Motor neuron (in vitro differentiated cells): ENCODE results near the gene C9orf40. TPM values are rescaled to one million over a fixed set of nuclear protein-coding genes. Genes with fewer than 3 reads are reported as not detected.
A peak's percentile ranks its signal among the peaks of the same experiment; 100 is the strongest.

Source experiments
- ATAC-seq, 8 experiments: fragments of 200-7000 bp; cut with Tn5 transposase; replicated peaks in 6 of 8; 2 replicates each; pipeline ENCODE4 v1.8.0; 2021; ENCODE audit warnings: mild to moderate bottlenecking in 8 of 8, moderate library complexity in 8 of 8
- H3K27ac ChIP-seq, 2 donors: fragments of 250-450 bp; sonication (Bioruptor Pico); 2 replicates each; pipeline ENCODE4 v1.9.0; 2021; ENCODE audit warnings: antibody characterized with exemption in 2 of 2, mild to moderate bottlenecking in 2 of 2, moderate library complexity in 1 of 2
- H3K4me1 ChIP-seq, 2 donors: fragments of 250-450 bp; sonication (Bioruptor Pico); replicated peaks in 1 of 2; 2 replicates each; pipeline ENCODE4 v1.6.1; 2021; ENCODE audit warnings: antibody characterized with exemption in 2 of 2, mild to moderate bottlenecking in 2 of 2, moderate library complexity in 1 of 2
- H3K4me3 ChIP-seq, 5 donors: fragments of 250-450 bp; sonication (Bioruptor Pico); 2 replicates each; pipeline ENCODE4 v1.9.0; 2021; ENCODE audit warnings: antibody characterized with exemption in 5 of 5, mild to moderate bottlenecking in 5 of 5, moderate library complexity in 4 of 5
- WGBS, 10 experiments: fragments of 450-650 bp; shearing (Covaris generic); methylation state at CpG; one replicate each; pipeline ENCODE4 v1.0.0; 2022; 5-methylcytosine and 5-hydroxymethylcytosine counted together
- in situ Hi-C, 9 experiments: fragments of 400-800 bp; cut with MboI; loops; one replicate each; pipeline ENCODE4 v1.15.0; 2021; ENCODE audit warnings: low sequenced_read_pairs in 9 of 9, low pct_unique_long_range_greater_than_20kb in 2 of 9; ENCODE audit not compliant: unreplicated experiment in 9 of 9
- total RNA-seq, 8 experiments: library from RNA; unstranded; fragments of 300-600 nt; gene quantifications; 2 replicates each; pipeline versions ENCODE4 v1.2.3 to v1.2.4, GENCODE V29; 2022

C9orf40 gene
- total RNA-seq, 8 experiments from 2014 or later, result 4.0 to 13.1 (median 8.0) TPM

GRCh38 chr9:74960561-74960960 is 7.8 kb upstream of the C9orf40 start:
- Histone ChIP-seq H3K4me3 (no peak overlapping the region), H3K27ac (no peak overlapping the region), H3K4me1 (no peaks in the 10 kb centered on the region)
- WGBS, 10 experiments, result 0 to 81% (median 31%) methylated on average over 1 to 2 of the region's 2 CpGs; no CpG with 5 or more reads in 4 of the 10 experiments
- ATAC-seq, result peak in 2 of 8 experiments; percentile 95 to 96
- in situ Hi-C loops, result no loop called here

GRCh38 chr9:74958587-74958986 is 5.9 kb upstream of the C9orf40 start:
- in situ Hi-C loops, result no loop called here
- peak in 1 of 8 experiments; percentile 42 for ATAC-seq
- Histone ChIP-seq H3K27ac (no peak overlapping the region), H3K4me3 (no peak overlapping the region), H3K4me1 (no peaks in the 10 kb centered on the region)

- H3K27ac ChIP-seq, result no peak overlapping the region
Observed at GRCh38 chr9:74953235-74953751, 581 bp upstream of the C9orf40 start.

DNA sequence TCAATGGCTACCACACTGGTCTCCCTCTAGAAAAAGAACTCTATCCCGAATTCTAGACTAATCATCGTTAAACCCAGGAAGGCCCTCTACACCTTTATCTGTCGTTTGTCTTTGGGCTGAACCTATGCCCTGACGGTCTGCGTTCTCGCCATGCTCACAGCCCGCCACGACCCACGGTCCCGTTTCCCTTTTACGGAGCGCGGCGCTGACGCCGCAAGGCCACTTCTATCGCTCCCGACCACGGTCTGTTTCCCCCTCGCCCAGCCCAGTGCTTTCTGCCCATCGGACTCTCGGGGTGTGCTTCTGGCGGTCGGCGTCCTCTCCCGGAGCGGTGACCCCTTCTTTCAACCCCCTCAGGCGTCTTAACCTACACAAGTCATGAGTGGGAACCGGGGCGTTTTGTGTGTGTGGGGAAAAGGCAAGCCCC is 974 bp downstream of the C9orf40 start:
- peak; percentile 12 to 59 (median 48) for ATAC-seq
- in situ Hi-C loops, result no loop called here
- Histone ChIP-seq H3K4me1 (peaks cover 2 to 4% of the 10 kb centered on the region in 2 donors), H3K4me3 (peak overlapping the region; percentile 81 to 95 (median 88)), H3K27ac (peak overlapping the region; percentile 73 to 88)
- 0 to 17% (median 0%) methylated on average over 2 to 17 of the region's 30 CpGs; no CpG with 5 or more reads in 3 of the 10 experiments for WGBS, 10 experiments

More at GRCh38 chr9:74953235-74953751, 581 bp upstream of the C9orf40 start:
- WGBS, 10 experiments, result 0 to 86% (median 48%) methylated on average over 2 to 8 of the region's 8 CpGs; no CpG with 5 or more reads in 1 of the 10 experiments
- peaks cover 2 to 4% of the 10 kb centered on the region in 2 donors for H3K4me1 ChIP-seq
- ATAC-seq, result peak in 1 of 8 experiments; percentile 1
- peak overlapping the region; percentile 81 to 95 (median 88) for H3K4me3 ChIP-seq
- in situ Hi-C loops, result no loop called here

GRCh38 chr9:74951107-74951720 is 1.5 kb downstream of the C9orf40 start:
- Histone ChIP-seq H3K27ac (peak overlapping the region; percentile 73 to 88), H3K4me3 (peak overlapping the region; percentile 81 to 95 (median 88)), H3K4me1 (peaks cover 2 to 4% of the 10 kb centered on the region in 2 donors)
- 40 to 94% (median 71%) methylated on average over 4 to 17 of the region's 21 CpGs for WGBS, 10 experiments
- in situ Hi-C loops, result no loop called here
- ATAC-seq, result no peak

DNA sequence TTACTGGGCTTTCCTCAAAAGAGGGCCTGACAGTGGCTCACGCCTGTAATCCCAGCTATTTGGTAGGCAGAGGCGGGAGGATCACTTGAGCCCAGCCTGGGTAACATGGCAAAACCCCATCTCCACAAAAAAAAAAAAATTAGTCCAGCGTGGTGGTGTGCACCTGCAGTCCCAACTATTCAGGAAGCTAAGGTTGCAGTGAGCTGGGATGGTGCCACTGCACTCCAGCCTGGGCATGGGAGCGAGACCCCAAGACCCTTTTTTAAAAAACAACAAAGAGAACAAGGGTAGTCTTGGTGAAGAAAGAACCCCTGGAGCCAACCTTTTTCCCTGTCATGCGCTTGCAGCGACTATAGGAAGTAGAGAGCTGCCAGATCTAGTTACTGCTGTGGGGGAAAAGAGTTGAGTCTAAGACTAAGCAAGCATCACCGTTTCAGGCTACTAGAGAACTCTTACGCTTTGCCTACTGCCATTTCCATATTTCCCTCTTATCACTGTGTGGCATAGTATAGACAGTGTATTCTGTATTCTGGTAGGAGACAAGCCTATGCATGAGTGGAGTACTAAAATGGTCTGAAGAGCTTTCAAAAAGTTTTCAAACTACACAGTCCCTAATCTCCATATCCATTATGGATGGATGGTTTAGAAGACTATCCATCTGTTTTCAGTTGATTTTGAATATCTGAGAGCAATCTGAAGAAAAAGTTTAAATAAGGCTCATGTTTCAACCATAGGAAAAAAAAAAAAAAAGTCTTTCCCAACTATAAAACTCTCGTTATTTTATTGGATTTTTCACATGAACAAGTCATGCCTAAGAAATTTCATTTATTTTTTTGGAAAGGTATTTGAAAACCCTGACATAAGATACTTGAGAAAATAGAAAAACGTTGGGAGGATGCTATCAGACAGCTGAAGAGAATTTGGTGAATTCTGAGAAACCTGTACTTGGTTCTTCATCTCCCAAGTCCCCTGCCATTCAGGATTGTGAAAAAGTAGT is 2.6 kb downstream of the C9orf40 start:
- ATAC-seq, result peak in 3 of 8 experiments; percentile 1 to 7 (median 7)
- no peak overlapping the region for H3K27ac ChIP-seq
- peaks cover 2 to 4% of the 10 kb centered on the region in 2 donors for H3K4me1 ChIP-seq
- in situ Hi-C loops, result no loop called here
- H3K4me3 ChIP-seq, result no peak overlapping the region
- WGBS, 10 experiments, result 33 to 90% (median 81%) methylated on average over 2 to 8 of the region's 10 CpGs

DNA sequence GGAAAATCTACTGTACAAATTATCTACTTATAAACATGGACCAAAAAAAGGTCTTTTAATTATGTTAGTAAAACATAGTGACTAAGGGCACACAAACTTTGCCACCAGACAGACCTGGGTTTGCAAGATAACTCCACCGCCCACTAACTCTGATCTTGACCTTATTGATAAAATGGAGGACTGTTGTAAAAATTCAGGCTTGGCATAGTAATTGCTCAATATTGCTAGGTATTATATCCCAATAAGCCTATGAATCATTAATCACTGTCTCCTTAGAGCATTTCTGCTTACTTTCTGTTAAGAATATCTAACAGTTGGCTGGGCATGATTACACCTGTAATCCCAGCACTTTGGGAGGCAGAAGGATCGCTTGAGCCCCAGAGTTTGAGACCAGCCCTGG is 3.8 kb downstream of the C9orf40 start:
- no peak overlapping the region for H3K27ac ChIP-seq
- H3K4me3 ChIP-seq, result no peak overlapping the region
- WGBS, 10 experiments, result 80 to 100% (median 100%) methylated on average over 1 to 2 of the region's 2 CpGs; no CpG with 5 or more reads in 1 of the 10 experiments
- ATAC-seq, result no peak
- peaks cover 2 to 4% of the 10 kb centered on the region in 2 donors for H3K4me1 ChIP-seq
- in situ Hi-C loops, result no loop called here

GRCh38 chr9:74946686-74947085 is 6.0 kb downstream of the C9orf40 start:
- ATAC-seq, result no peak
- in situ Hi-C loops, result no loop called here
- Histone ChIP-seq H3K27ac (no peak overlapping the region), H3K4me1 (peaks cover 2 to 4% of the 10 kb centered on the region in 2 donors), H3K4me3 (no peak overlapping the region)

- in situ Hi-C loops, result no loop called here
- Histone ChIP-seq H3K4me1 (no peaks in the 10 kb centered on the region), H3K27ac (no peak overlapping the region), H3K4me3 (no peak overlapping the region)
- WGBS, 10 experiments, result 38 to 100% (median 83%) methylated on average over 1 to 3 of the region's 3 CpGs; no CpG with 5 or more reads in 4 of the 10 experiments
- no peak for ATAC-seq
Observed at GRCh38 chr9:74942801-74943200, 9.9 kb downstream of the C9orf40 start.

DNA sequence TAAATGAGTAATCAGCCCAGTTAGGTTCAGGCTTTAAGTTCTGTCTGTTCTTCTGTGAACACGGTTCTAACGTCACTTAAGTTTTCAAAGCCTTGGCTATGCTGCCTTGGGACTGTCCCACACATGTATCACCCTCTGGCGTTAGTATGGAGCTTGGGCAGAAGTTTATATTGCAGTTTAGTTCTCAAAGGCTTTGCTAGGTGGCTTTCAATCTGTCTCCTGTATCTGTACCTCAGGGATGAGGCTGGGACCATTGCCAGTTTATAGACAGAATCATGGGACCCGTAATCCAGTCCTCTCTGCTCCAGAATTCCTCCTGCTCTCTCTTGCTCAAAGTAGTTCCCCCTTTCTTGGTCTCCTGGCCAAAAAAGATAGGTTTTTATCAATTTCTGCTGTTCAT is 12.1 kb downstream of the C9orf40 start:
- Histone ChIP-seq H3K4me3 (no peak overlapping the region), H3K27ac (no peak overlapping the region), H3K4me1 (no peaks in the 10 kb centered on the region)
- in situ Hi-C loops, result no loop called here
- WGBS, 10 experiments, result 0 to 100% (median 75%) methylated on average over 1 to 4 of the region's 4 CpGs; no CpG with 5 or more reads in 2 of the 10 experiments
- peak in 1 of 8 experiments; percentile 100 for ATAC-seq

GRCh38 chr9:74935008-74935407 is 17.7 kb downstream of the C9orf40 start:
- WGBS, 10 experiments, result 0 to 100% (median 80%) methylated on average over 1 to 7 of the region's 8 CpGs; no CpG with 5 or more reads in 1 of the 10 experiments
- Histone ChIP-seq H3K4me1 (no peaks in the 10 kb centered on the region), H3K27ac (no peak overlapping the region), H3K4me3 (no peak overlapping the region)
- no peak for ATAC-seq
- in situ Hi-C loops, result no loop called here

DNA sequence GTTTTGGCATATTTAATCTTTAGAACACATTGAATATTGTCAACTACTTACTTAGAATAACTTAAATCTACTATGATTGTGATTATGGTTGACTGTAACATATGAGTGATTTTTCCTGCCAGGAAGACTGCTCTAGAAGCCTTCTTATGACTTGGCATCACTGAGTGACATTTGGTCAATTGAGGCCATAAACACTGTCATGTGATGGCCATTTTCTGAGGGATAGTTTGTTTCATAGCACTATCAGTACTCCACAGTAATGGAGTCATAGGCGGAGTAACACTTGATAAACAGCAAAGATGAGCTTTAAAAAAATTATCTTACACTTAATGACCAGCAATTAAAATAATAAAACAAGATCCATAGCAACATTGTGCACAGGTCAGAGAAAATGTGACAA is 31.0 kb downstream of the C9orf40 start:
- ATAC-seq, result no peak
- Histone ChIP-seq H3K27ac (no peak overlapping the region), H3K4me1 (no peaks in the 10 kb centered on the region), H3K4me3 (no peak overlapping the region)
- 13 to 100% (median 43%) methylated on average over 1 of the region's 1 CpG; no CpG with 5 or more reads in 3 of the 10 experiments for WGBS, 10 experiments
- in situ Hi-C loops, result loop anchor here in 1 of 9 experiments (25.0 kb wide), 1 partner anchor 134 kb away; no protein-coding TSS in a partner anchor
